ENCODE data around the gene TGM3. TPM values are rescaled to one million over a fixed set of nuclear protein-coding genes. Genes with fewer than 3 reads are reported as not detected.

The TGM3 gene
- total and polyA plus RNA-seq, 2 of the 4 experiments (the other 2 are of a cell fraction), result not detected

DNA sequence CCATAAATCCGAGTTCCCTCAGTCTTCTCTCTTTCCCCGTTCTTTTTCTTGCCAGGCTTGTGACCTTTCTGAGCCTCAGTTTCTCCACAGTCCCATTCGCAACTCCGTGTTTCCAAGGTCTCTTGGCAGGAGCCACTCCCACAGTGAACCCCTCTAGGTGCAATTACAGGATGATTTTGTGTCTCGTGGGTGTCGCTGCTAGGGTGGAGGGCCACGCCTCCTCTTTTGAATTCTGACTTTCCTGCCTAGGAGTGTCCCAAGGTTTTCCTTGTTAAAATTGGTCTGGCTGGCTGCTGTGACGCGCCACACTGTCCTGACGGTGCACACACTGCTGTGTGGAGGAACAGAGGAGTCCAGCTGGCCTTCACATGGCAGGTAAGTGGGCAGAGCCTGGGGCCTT, 84.8 kb downstream of the TGM3 start, which contains the start of gene TGM6:
TSS of gene TGM6 (plus strand) at position 301 of the 400 bp plus-strand sequence. CDS start at position 369, 68 bp downstream.
- CTCF ChIA-PET, result no interaction called here

More for the DNA sequence above, 84.8 kb downstream of the TGM3 start, which contains the start of gene TGM6:
- no peak within 1 kb of the TSS for H3K4me2 ChIP-seq (ENCODE audit: low read depth, low read length)
- DNase-seq (no peak), ATAC-seq (ENCODE audit: low read depth) (no peak)
- no peak within 1 kb of the TSS for H2BK15ac ChIP-seq (ENCODE audit: low read depth, low read length)
- intact Hi-C loops (cut with micrococcal nuclease) (no loop called here), in situ Hi-C loops (cut with MboI; ENCODE audit: low sequenced_read_pairs) (no loop called here), dilution Hi-C loops (cut with HindIII; ENCODE audit: low sequenced_read_pairs, unreplicated experiment) (no loop called here)
- H3K79me1 ChIP-seq (ENCODE audit: low read depth in 1 of 2, low read length in 2 of 2), result no peaks in the 10 kb centered on the region
- H3K9ac ChIP-seq (ENCODE audit: low read depth, low read length), result no peak within 1 kb of the TSS
- no peak within 1 kb of the TSS for H2AFZ ChIP-seq (replicated peaks; ENCODE audit: low read length, poor library complexity)
- H2AK5ac ChIP-seq (ENCODE audit: low read depth, low read length), result no peak within 1 kb of the TSS
- no peak within 1 kb of the TSS for H3K23ac ChIP-seq (ENCODE audit: low read depth, low read length)
- H3K36me3 ChIP-seq (ENCODE audit: control insufficient read depth, insufficient read depth, low read length), result no peaks in the 10 kb centered on the region
- H4K8ac ChIP-seq (ENCODE audit: low read depth in 2 of 2, low read length in 2 of 2), result no peak within 1 kb of the TSS
- no peak within 1 kb of the TSS for H2AK9ac ChIP-seq (replicated peaks; ENCODE audit: low read depth, low read length, poor library complexity)
- no peaks in the 10 kb centered on the region for H3K27me3 ChIP-seq (ENCODE audit: control insufficient read depth, insufficient read depth, low read length)
- no peak within 1 kb of the TSS for H3K14ac ChIP-seq (replicated peaks; ENCODE audit: low read depth, low read length)
- H3K18ac ChIP-seq (ENCODE audit: low read depth, low read length), result no peak within 1 kb of the TSS
- no peak within 1 kb of the TSS for H2BK120ac ChIP-seq (ENCODE audit: low read depth, low read length)
- H3K9me3 ChIP-seq (ENCODE audit: control insufficient read depth, insufficient read depth, low read length), result no peaks in the 10 kb centered on the region
- H4K20me1 ChIP-seq (ENCODE audit: insufficient read depth, low read length), result no peaks in the 10 kb centered on the region
- H3K4me3 ChIP-seq (ENCODE audit: insufficient read depth, low read depth, low read length), result no peak within 1 kb of the TSS
- no peak within 1 kb of the TSS for H3K27ac ChIP-seq (ENCODE audit: insufficient read depth, low read length)
- POLR2A ChIA-PET (ENCODE audit: unreplicated experiment), result no interaction called here
- H3K4me1 ChIP-seq (ENCODE audit: control insufficient read depth, insufficient read depth, low read length), result no peaks in the 10 kb centered on the region
- no peak within 1 kb of the TSS for H2BK5ac ChIP-seq (ENCODE audit: low read depth, low read length, poor library complexity, severe bottlenecking)
- BruUV-seq (replicated peaks), result no TSS peak
- H4K91ac ChIP-seq (ENCODE audit: insufficient read depth, low read depth, low read length), result no peak within 1 kb of the TSS
- WGBS, 2 experiments (ENCODE audit: extremely low coverage in 2 of 2, insufficient read length in 1 of 2), result no CpG with 5 or more reads among the region's 10 CpGs
- no peak within 1 kb of the TSS for H2BK20ac ChIP-seq (ENCODE audit: low read depth, low read length)
- no peak within 1 kb of the TSS for H3K56ac ChIP-seq (ENCODE audit: extremely low read depth, insufficient read depth, low read length)
- TF ChIP-seq SMC3 (IDR thresholded peaks at IDR 0.05; ENCODE audit: low read depth, low read length) (no peak), RFX5 (IDR thresholded peaks at IDR 0.05; ENCODE audit: low read depth, low read length) (no peak), CHD1 (IDR thresholded peaks at IDR 0.05; ENCODE audit: low read depth, low read length) (no peak), MAFK (IDR thresholded peaks at IDR 0.05; ENCODE audit: low read depth, low read length) (no peak), MXI1 (IDR thresholded peaks at IDR 0.05; ENCODE audit: borderline replicate concordance, low read depth, low read length) (no peak), MAZ (IDR thresholded peaks at IDR 0.05; ENCODE audit: borderline replicate concordance, low read depth, low read length) (no peak), FOS (IDR thresholded peaks at IDR 0.05; ENCODE audit: low read depth, low read length) (no peak), RAD21 (IDR thresholded peaks at IDR 0.05; ENCODE audit: low read length) (no peak), BHLHE40 (IDR thresholded peaks at IDR 0.05; ENCODE audit: low read depth, low read length) (no peak), NFE2L2 (IDR thresholded peaks at IDR 0.05; ENCODE audit: low read depth, low read length) (no peak), POLR2A (IDR thresholded peaks at IDR 0.05; ENCODE audit: low read depth, low read length) (no peak)
- TF ChIP-seq, protein P1, sequence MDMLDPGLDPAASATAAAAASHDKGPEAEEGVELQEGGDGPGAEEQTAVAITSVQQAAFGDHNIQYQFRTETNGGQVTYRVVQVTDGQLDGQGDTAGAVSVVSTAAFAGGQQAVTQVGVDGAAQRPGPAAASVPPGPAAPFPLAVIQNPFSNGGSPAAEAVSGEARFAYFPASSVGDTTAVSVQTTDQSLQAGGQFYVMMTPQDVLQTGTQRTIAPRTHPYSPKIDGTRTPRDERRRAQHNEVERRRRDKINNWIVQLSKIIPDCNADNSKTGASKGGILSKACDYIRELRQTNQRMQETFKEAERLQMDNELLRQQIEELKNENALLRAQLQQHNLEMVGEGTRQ (IDR thresholded peaks at IDR 0.05; ENCODE audit: low read depth, low read length), result no peak
- TF ChIP-seq, protein P2, sequence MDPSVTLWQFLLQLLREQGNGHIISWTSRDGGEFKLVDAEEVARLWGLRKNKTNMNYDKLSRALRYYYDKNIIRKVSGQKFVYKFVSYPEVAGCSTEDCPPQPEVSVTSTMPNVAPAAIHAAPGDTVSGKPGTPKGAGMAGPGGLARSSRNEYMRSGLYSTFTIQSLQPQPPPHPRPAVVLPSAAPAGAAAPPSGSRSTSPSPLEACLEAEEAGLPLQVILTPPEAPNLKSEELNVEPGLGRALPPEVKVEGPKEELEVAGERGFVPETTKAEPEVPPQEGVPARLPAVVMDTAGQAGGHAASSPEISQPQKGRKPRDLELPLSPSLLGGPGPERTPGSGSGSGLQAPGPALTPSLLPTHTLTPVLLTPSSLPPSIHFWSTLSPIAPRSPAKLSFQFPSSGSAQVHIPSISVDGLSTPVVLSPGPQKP (IDR thresholded peaks at IDR 0.05; ENCODE audit: borderline replicate concordance, low read depth, low read length), result no peak
- TF ChIP-seq, protein P3, sequence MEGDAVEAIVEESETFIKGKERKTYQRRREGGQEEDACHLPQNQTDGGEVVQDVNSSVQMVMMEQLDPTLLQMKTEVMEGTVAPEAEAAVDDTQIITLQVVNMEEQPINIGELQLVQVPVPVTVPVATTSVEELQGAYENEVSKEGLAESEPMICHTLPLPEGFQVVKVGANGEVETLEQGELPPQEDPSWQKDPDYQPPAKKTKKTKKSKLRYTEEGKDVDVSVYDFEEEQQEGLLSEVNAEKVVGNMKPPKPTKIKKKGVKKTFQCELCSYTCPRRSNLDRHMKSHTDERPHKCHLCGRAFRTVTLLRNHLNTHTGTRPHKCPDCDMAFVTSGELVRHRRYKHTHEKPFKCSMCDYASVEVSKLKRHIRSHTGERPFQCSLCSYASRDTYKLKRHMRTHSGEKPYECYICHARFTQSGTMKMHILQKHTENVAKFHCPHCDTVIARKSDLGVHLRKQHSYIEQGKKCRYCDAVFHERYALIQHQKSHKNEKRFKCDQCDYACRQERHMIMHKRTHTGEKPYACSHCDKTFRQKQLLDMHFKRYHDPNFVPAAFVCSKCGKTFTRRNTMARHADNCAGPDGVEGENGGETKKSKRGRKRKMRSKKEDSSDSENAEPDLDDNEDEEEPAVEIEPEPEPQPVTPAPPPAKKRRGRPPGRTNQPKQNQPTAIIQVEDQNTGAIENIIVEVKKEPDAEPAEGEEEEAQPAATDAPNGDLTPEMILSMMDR (conservative IDR thresholded peaks at IDR 0.05; ENCODE audit: low read depth, low read length), result no peak
- H4K5ac ChIP-seq (ENCODE audit: low read depth, low read length), result no peak within 1 kb of the TSS
- no peaks in the 10 kb centered on the region for H3K9me1 ChIP-seq (ENCODE audit: insufficient read depth, low read length)
- H3K4ac ChIP-seq (ENCODE audit: low read depth, low read length), result no peak within 1 kb of the TSS
